Measurements from ENCODE around the gene AMOTL2.

AMOTL2 gene

GRCh38 chr3:134351427-134351826, 22.8 kb downstream of the AMOTL2 start:
- no peak for DNase-seq

GRCh38 chr3:134350861-134351311, 23.4 kb downstream of the AMOTL2 start:
- DNase-seq, result no peak

GRCh38 chr3:134350266-134350665, 24.0 kb downstream of the AMOTL2 start:
- no peak for DNase-seq

- DNase-seq, result no peak
Observed at GRCh38 chr3:134348524-134348923, 25.7 kb downstream of the AMOTL2 start.

GRCh38 chr3:134347551-134347950, 26.7 kb downstream of the AMOTL2 start:
- no peak for DNase-seq

GRCh38 chr3:134346744-134347143, 27.5 kb downstream of the AMOTL2 start:
- DNase-seq, result no peak

- no peak for DNase-seq
Observed at GRCh38 chr3:134345202-134345601, 29.0 kb downstream of the AMOTL2 start.

- no peak for DNase-seq
Observed at GRCh38 chr3:134344560-134344959, 29.7 kb downstream of the AMOTL2 start.

GRCh38 chr3:134342259-134342658, 32.0 kb downstream of the AMOTL2 start:
- no peak for DNase-seq

- DNase-seq, result no peak
Observed at GRCh38 chr3:134341389-134341788, 32.9 kb downstream of the AMOTL2 start.

GRCh38 chr3:134340982-134341365, 33.3 kb downstream of the AMOTL2 start:
- DNase-seq, result no peak

GRCh38 chr3:134340362-134340981, 33.8 kb downstream of the AMOTL2 start:
- no peak for DNase-seq

GRCh38 chr3:134339913-134340312, 34.3 kb downstream of the AMOTL2 start:
- DNase-seq, result no peak

- DNase-seq, result no peak
Observed at GRCh38 chr3:134339331-134339730, 34.9 kb downstream of the AMOTL2 start.

GRCh38 chr3:134338516-134339261, 35.6 kb downstream of the AMOTL2 start:
- DNase-seq, result no peak

GRCh38 chr3:134338201-134338512, 36.1 kb downstream of the AMOTL2 start:
- no peak for DNase-seq

- no peak for DNase-seq
Observed at GRCh38 chr3:134337511-134338200, 36.6 kb downstream of the AMOTL2 start.

GRCh38 chr3:134337071-134337482, 37.2 kb downstream of the AMOTL2 start:
- no peak for DNase-seq

- DNase-seq, result no peak
Observed at GRCh38 chr3:134336587-134336986, 37.7 kb downstream of the AMOTL2 start.

- DNase-seq, result no peak
Observed at GRCh38 chr3:134334901-134335280, 39.4 kb downstream of the AMOTL2 start.

- no peak for DNase-seq
Observed at GRCh38 chr3:134334231-134334900, 39.9 kb downstream of the AMOTL2 start.

- DNase-seq, result no peak
Observed at GRCh38 chr3:134333522-134334181, 40.6 kb downstream of the AMOTL2 start.

- no peak for DNase-seq
Observed at GRCh38 chr3:134332344-134332743, 41.9 kb downstream of the AMOTL2 start.
